Measurements from ENCODE around the gene CHD9. TPM values are rescaled to one million over a fixed set of nuclear protein-coding genes. Genes with fewer than 3 reads are reported as not detected.

Gene CHD9
- total and polyA plus RNA-seq, 9 of the 15 experiments (the other 6 are each of a cell fraction or from before 2014, with no cell fraction given), result 29.0 to 69.3 (median 40.6) TPM

DNA sequence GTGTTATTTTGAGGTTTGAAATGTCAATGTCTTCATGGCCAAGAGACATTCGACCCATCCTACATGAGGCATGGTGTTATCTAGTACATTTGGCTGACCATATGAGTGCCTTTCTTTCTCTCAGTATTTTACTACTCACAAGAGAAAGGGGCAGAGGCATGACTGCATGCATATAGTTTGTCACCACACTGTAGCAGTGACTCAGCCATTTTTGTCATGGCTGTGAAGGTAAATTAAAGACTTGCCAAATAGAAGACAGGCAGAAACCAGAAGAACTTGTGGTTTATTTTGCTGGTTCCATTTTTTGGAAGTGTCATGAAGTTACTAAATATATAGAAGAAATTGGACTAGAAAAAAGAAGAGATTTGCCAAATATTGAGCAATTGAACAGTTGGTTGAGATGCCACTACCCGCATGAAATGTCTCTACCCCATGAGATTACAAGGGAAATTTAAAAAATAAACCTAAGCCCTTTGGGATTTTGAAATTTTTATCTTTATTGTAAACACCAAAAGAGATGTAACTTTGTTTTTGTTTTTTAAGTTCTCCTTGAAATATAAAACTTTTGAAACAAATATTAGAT is 170.3 kb downstream of the CHD9 start (continued):
- TF ChIP-seq, protein P1, sequence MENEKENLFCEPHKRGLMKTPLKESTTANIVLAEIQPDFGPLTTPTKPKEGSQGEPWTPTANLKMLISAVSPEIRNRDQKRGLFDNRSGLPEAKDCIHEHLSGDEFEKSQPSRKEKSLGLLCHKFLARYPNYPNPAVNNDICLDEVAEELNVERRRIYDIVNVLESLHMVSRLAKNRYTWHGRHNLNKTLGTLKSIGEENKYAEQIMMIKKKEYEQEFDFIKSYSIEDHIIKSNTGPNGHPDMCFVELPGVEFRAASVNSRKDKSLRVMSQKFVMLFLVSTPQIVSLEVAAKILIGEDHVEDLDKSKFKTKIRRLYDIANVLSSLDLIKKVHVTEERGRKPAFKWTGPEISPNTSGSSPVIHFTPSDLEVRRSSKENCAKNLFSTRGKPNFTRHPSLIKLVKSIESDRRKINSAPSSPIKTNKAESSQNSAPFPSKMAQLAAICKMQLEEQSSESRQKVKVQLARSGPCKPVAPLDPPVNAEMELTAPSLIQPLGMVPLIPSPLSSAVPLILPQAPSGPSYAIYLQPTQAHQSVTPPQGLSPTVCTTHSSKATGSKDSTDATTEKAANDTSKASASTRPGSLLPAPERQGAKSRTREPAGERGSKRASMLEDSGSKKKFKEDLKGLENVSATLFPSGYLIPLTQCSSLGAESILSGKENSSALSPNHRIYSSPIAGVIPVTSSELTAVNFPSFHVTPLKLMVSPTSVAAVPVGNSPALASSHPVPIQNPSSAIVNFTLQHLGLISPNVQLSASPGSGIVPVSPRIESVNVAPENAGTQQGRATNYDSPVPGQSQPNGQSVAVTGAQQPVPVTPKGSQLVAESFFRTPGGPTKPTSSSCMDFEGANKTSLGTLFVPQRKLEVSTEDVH (IDR thresholded peaks at IDR 0.05; ENCODE audit: low read depth, partially characterized antibody), result no peak
- TF ChIP-seq, protein P2, sequence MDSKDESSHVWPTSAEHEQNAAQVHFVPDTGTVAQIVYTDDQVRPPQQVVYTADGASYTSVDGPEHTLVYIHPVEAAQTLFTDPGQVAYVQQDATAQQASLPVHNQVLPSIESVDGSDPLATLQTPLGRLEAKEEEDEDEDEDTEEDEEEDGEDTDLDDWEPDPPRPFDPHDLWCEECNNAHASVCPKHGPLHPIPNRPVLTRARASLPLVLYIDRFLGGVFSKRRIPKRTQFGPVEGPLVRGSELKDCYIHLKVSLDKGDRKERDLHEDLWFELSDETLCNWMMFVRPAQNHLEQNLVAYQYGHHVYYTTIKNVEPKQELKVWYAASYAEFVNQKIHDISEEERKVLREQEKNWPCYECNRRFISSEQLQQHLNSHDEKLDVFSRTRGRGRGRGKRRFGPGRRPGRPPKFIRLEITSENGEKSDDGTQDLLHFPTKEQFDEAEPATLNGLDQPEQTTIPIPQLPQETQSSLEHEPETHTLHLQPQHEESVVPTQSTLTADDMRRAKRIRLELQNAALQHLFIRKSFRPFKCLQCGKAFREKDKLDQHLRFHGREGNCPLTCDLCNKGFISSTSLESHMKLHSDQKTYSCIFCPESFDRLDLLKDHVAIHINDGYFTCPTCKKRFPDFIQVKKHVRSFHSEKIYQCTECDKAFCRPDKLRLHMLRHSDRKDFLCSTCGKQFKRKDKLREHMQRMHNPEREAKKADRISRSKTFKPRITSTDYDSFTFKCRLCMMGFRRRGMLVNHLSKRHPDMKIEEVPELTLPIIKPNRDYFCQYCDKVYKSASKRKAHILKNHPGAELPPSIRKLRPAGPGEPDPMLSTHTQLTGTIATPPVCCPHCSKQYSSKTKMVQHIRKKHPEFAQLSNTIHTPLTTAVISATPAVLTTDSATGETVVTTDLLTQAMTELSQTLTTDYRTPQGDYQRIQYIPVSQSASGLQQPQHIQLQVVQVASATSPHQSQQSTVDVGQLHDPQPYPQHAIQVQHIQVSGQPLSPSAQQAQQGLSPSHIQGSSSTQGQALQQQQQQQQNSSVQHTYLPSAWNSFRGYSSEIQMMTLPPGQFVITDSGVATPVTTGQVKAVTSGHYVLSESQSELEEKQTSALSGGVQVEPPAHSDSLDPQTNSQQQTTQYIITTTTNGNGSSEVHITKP (IDR thresholded peaks at IDR 0.05; ENCODE audit: partially characterized antibody), result peak; percentile 9
- TF ChIP-seq BMI1 (IDR thresholded peaks at IDR 0.05; ENCODE audit: low read length) (no peak), ZNF354B (CRISPR knock-in tag; IDR thresholded peaks at IDR 0.05) (no peak), SRSF1 (IDR thresholded peaks at IDR 0.05; ENCODE audit: low read depth, low read length) (no peak), NUFIP1 (IDR thresholded peaks at IDR 0.05; ENCODE audit: partially characterized antibody) (no peak), PHB2 (IDR thresholded peaks at IDR 0.05; ENCODE audit: low read depth) (no peak), ZNF23 (CRISPR knock-in tag; IDR thresholded peaks at IDR 0.05) (no peak), MED1 (CRISPR knock-in tag; IDR thresholded peaks at IDR 0.05; ENCODE audit: borderline replicate concordance) (no peak), POLR3G (IDR thresholded peaks at IDR 0.05; ENCODE audit: extremely low read depth, insufficient read length, insufficient replicate concordance) (no peak), ATF1 (CRISPR knock-in tag; IDR thresholded peaks at IDR 0.05) (no peak), ATF1 (tag; IDR thresholded peaks at IDR 0.05) (peak; percentile 17; the same call in 1 of the 2 replicates), SMARCC2 (IDR thresholded peaks at IDR 0.05; ENCODE audit: low read depth) (peak; percentile 41; the same call in 1 of the 2 replicates), CAMTA2 (CRISPR knock-in tag; conservative IDR thresholded peaks at IDR 0.05) (no peak), HNRNPLL (IDR thresholded peaks at IDR 0.05; ENCODE audit: low read depth, low read length, poor library complexity, severe bottlenecking) (no peak), SMARCA4 (IDR thresholded peaks at IDR 0.05) (peak; percentile 84), NR2C2 (CRISPR knock-in tag; IDR thresholded peaks at IDR 0.05) (no peak), NR2C2 (tag; IDR thresholded peaks at IDR 0.05) (no peak; the same call in 1 of the 2 replicates), ZNF165 (CRISPR knock-in tag; IDR thresholded peaks at IDR 0.05; ENCODE audit: borderline replicate concordance) (no peak), RAD21 (CRISPR knock-in tag; conservative IDR thresholded peaks at IDR 0.05 in 1 of 2, IDR thresholded peaks at IDR 0.05 in 1 of 2) (no peak), ELF4 (CRISPR knock-in tag; IDR thresholded peaks at IDR 0.05) (no peak), SMARCE1 (IDR thresholded peaks at IDR 0.05) (peak; percentile 37; the same call in 1 of the 2 replicates)
- TF ChIP-seq, protein P3, sequence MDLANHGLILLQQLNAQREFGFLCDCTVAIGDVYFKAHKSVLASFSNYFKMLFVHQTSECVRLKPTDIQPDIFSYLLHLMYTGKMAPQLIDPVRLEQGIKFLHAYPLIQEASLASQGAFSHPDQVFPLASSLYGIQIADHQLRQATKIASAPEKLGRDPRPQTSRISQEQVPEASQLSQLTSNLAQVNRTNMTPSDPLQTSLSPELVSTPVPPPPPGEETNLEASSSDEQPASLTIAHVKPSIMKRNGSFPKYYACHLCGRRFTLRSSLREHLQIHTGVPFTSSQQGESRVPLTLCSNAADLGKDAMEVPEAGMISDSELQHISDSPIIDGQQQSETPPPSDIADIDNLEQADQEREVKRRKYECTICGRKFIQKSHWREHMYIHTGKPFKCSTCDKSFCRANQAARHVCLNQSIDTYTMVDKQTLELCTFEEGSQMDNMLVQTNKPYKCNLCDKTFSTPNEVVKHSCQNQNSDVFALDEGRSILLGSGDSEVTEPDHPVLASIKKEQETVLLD (IDR thresholded peaks at IDR 0.05), result no peak
